Naive thymus-derived CD4-positive, alpha-beta T cell (primary cell): ENCODE results near the gene TRMT10C. TPM values are rescaled to one million over a fixed set of nuclear protein-coding genes. Genes with fewer than 3 reads are reported as not detected.

ENCODE experiments used
- ATAC-seq: fragments of 150-1000 bp; cut with Tn5 transposase; 2 replicates; pipeline ENCODE4 v1.10.0; 2021; ENCODE audit warnings: mild to moderate bottlenecking, moderate library complexity
- CTCF ChIA-PET: fragments of 350-600 bp; sonication (Branson Sonifier 250); formaldehyde crosslinking; loops from one replicate; lab custom pipeline; 2021; ENCODE audit warnings: antibody characterized with exemption; lab: Charles Lee
- POLR2A ChIA-PET: fragments of 350-600 bp; sonication (Branson Sonifier 250); formaldehyde crosslinking; loops from one replicate; lab custom pipeline; 2021; ENCODE audit warnings: antibody characterized with exemption, inconsistent platforms; lab: Charles Lee
- DNase-seq, 9 donors: peaks; one replicate each; pipeline versions ENCODE4 v3.0.0 to v3.0.0-alpha.2; 2020 to 2022; ENCODE audit warnings: mixed read lengths in 1 of 9
- H3K27ac ChIP-seq: one replicate; pipeline ENCODE4 v1.7.0; 2013; ENCODE audit warnings: mild to moderate bottlenecking, low read depth, low read length, moderate library complexity
- H3K27me3 ChIP-seq, 2 donors: one replicate each; pipeline ENCODE4 v1.7.0; 2013; ENCODE audit warnings: low read length in 2 of 2, mild to moderate bottlenecking in 2 of 2, moderate library complexity in 2 of 2; ENCODE audit not compliant: control insufficient read depth in 2 of 2, insufficient read depth in 2 of 2
- H3K36me3 ChIP-seq, 3 experiments: 1 replicate in 2 of 3; 2 replicates in 1 of 3; pipeline ENCODE4 v1.7.0; 2013; ENCODE audit warnings: low read length in 3 of 3, mild to moderate bottlenecking in 3 of 3, moderate library complexity in 1 of 3; ENCODE audit not compliant: insufficient read depth in 3 of 3, control insufficient read depth in 2 of 3
- H3K4me1 ChIP-seq, 2 donors: one replicate each; pipeline ENCODE4 v1.7.0; 2013; ENCODE audit warnings: low read length in 2 of 2, mild to moderate bottlenecking in 2 of 2, moderate library complexity in 1 of 2; ENCODE audit not compliant: control insufficient read depth in 2 of 2, insufficient read depth in 2 of 2
- H3K4me3 ChIP-seq: 2 replicates; pipeline ENCODE4 v1.7.0; 2013; ENCODE audit warnings: mild to moderate bottlenecking, low read length
- H3K9me3 ChIP-seq, 3 experiments: 1 replicate in 2 of 3; 2 replicates in 1 of 3; pipeline ENCODE4 v1.7.0; 2013; ENCODE audit warnings: low read length in 3 of 3; ENCODE audit not compliant: control insufficient read depth in 2 of 3
- H3K27ac Mint-ChIP-seq, 9 donors: one replicate each; pipeline ENCODE4 v1.8.0; 2020 to 2022; ENCODE audit warnings: mixed read lengths in 9 of 9, mild to moderate bottlenecking in 8 of 9, moderate library complexity in 5 of 9, inconsistent platforms in 2 of 9
- H3K27me3 Mint-ChIP-seq, 5 donors: one replicate each; pipeline ENCODE4 v1.8.0; 2021 to 2022; ENCODE audit warnings: mixed read lengths in 5 of 5, mild to moderate bottlenecking in 1 of 5
- H3K36me3 Mint-ChIP-seq, 5 donors: one replicate each; pipeline ENCODE4 v1.8.0; 2020 to 2022; ENCODE audit warnings: mixed read lengths in 5 of 5, mild to moderate bottlenecking in 3 of 5, inconsistent platforms in 1 of 5
- H3K4me1 Mint-ChIP-seq, 7 donors: one replicate each; pipeline ENCODE4 v1.8.0; 2020 to 2022; ENCODE audit warnings: mixed read lengths in 7 of 7, mild to moderate bottlenecking in 3 of 7, inconsistent platforms in 1 of 7
- H3K4me3 Mint-ChIP-seq, 10 donors: one replicate each; pipeline ENCODE4 v1.8.0; 2020 to 2022; ENCODE audit warnings: mild to moderate bottlenecking in 10 of 10, mixed read lengths in 10 of 10, moderate library complexity in 6 of 10, inconsistent platforms in 2 of 10
- H3K9me3 Mint-ChIP-seq, 11 donors: one replicate each; pipeline ENCODE4 v1.8.0; 2020 to 2022; ENCODE audit warnings: mixed read lengths in 11 of 11, mild to moderate bottlenecking in 4 of 11, inconsistent platforms in 1 of 11, moderate library complexity in 1 of 11
- intact Hi-C, 2 donors: fragments of 100-400 bp; cut with micrococcal nuclease; formaldehyde crosslinking; loops; one replicate each; pipeline ENCODE4 v1.15.1; 2023
- polyA plus RNA-seq, 2 donors: library from polyadenylated mRNA; unstranded; fragments of 300-500 nt; fragmentation: Illumina TruSeq; gene quantifications; one replicate each; pipeline ENCODE4 v1.2.3, GENCODE V29; 2021
- total RNA-seq, 6 experiments: library from RNA in 5 of 6; stranded (reverse) in 5 of 6; gene quantifications; 1 replicate in 5 of 6; 2 replicates in 1 of 6; pipeline ENCODE4 v1.2.3 and lab custom pipeline; 2021 to 2026

TRMT10C gene
- total and polyA plus RNA-seq, 7 experiments from 2014 or later, result 24.1 to 37.3 (median 27.6) TPM

DNA sequence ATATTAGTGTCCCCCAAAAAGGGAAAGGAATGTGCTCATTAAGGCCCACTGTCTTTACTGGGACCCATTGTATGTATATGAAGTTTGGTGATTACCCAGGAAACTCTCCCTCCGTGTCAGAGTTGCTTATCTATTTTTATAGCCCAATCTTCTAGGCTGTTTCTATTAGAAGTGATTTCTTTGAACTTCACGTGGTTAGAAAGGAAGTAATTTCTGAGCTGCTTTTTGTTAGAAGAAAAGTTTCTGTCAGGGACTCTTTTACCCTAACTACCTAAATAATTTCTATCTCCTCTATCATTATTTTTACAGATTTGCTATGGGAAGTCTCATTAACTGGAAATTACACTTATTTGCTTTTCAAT, 31.0 kb upstream of the TRMT10C start:
- no peak overlapping the region for H3K4me3 ChIP-seq
- ChIA-PET CTCF (interaction anchor here (1.5 kb wide), 1 partner anchor 11 kb away, joined by 10 read pairs; no protein-coding TSS in a partner anchor), POLR2A (interaction anchor here (0.8 to 2.9 kb wide), 9 partner anchors 9 to 157 kb away, joined by 3 to 36 read pairs (median 8); partner anchors contain the start of genes PCNP and SENP7)
- peaks cover 6 to 32% of the 10 kb centered on the region in 2 donors for H3K4me1 ChIP-seq
- Mint-ChIP-seq H3K36me3 (peaks cover 0 to 15% (median 3%) of the 10 kb centered on the region in 5 donors), H3K27ac (peak overlapping the region; percentile 69 to 95 (median 93)), H3K9me3 (peaks cover 0 to 17% (median 5%) of the 10 kb centered on the region in 11 donors), H3K4me3 (peak overlapping the region; percentile 29 to 70 (median 54)), H3K4me1 (peaks cover 22 to 58% (median 46%) of the 10 kb centered on the region in 7 donors), H3K27me3 (no peaks in the 10 kb centered on the region)
- no peaks in the 10 kb centered on the region for H3K9me3 ChIP-seq
- no peaks in the 10 kb centered on the region for H3K27me3 ChIP-seq
- ATAC-seq, result peak; percentile 61
- peak overlapping the region; percentile 57 for H3K27ac ChIP-seq
- intact Hi-C loops, result loop anchor here in 1 of 2 donors (1.0 kb wide), 1 partner anchor 9 kb away; no protein-coding TSS in a partner anchor
- peak in 3 of 9 donors; percentile 24 to 46 (median 45) for DNase-seq
- H3K36me3 ChIP-seq, result no peaks in the 10 kb centered on the region

DNA sequence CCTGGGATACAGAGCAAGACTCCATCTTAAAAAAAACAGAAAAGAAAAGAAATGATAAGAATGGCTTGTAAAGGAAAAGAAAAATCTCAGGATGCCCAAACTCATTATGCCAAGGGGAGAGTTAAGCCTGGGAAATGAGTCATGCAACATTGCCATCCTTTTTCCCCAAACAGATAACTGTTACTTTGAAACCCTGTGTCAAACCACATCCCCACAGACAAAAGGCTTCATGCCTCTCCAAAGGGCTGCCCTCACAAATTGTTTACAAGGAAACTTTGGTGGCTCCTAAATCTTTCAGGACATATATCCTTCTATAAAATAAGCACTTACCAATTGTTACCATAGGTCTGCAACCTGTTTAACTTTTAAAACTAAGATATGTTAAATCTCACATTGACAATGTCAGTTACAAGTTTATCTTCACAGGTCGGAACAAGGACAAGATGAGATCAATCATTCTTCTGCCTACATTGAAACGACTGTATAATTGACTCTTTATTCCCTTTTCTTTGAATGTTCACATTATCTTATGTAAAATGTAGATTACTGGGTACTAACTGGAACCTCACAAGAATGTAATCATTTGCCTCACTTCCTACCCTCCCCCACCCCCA, 30.1 kb upstream of the TRMT10C start:
- intact Hi-C loops, result no loop called here
- CTCF ChIA-PET, result interaction anchor here (0.9 kb wide), 1 partner anchor 11 kb away, joined by 3 read pairs; no protein-coding TSS in a partner anchor
- peak; percentile 52 for ATAC-seq
- POLR2A ChIA-PET, result interaction anchor here (2.6 to 2.9 kb wide), 2 partner anchors 10 to 13 kb away, joined by 27 to 36 read pairs; no protein-coding TSS in a partner anchor
- Histone ChIP-seq H3K27me3 (no peaks in the 10 kb centered on the region), H3K27ac (peak overlapping the region; percentile 57), H3K9me3 (no peaks in the 10 kb centered on the region), H3K4me1 (peaks cover 6 to 32% of the 10 kb centered on the region in 2 donors), H3K36me3 (no peaks in the 10 kb centered on the region), H3K4me3 (no peak overlapping the region)
- peak overlapping the region; percentile 8 to 95 (median 93) for H3K27ac Mint-ChIP-seq
- no peaks in the 10 kb centered on the region for H3K27me3 Mint-ChIP-seq
- H3K4me3 Mint-ChIP-seq, result peak overlapping the region; percentile 29 to 70 (median 59)
- peaks cover 22 to 57% (median 46%) of the 10 kb centered on the region in 7 donors for H3K4me1 Mint-ChIP-seq
- DNase-seq, result peak in 2 of 9 donors; percentile 18 to 31
- peaks cover 0 to 16% (median 3%) of the 10 kb centered on the region in 5 donors for H3K36me3 Mint-ChIP-seq
- H3K9me3 Mint-ChIP-seq, result peaks cover 0 to 17% (median 5%) of the 10 kb centered on the region in 11 donors

DNA sequence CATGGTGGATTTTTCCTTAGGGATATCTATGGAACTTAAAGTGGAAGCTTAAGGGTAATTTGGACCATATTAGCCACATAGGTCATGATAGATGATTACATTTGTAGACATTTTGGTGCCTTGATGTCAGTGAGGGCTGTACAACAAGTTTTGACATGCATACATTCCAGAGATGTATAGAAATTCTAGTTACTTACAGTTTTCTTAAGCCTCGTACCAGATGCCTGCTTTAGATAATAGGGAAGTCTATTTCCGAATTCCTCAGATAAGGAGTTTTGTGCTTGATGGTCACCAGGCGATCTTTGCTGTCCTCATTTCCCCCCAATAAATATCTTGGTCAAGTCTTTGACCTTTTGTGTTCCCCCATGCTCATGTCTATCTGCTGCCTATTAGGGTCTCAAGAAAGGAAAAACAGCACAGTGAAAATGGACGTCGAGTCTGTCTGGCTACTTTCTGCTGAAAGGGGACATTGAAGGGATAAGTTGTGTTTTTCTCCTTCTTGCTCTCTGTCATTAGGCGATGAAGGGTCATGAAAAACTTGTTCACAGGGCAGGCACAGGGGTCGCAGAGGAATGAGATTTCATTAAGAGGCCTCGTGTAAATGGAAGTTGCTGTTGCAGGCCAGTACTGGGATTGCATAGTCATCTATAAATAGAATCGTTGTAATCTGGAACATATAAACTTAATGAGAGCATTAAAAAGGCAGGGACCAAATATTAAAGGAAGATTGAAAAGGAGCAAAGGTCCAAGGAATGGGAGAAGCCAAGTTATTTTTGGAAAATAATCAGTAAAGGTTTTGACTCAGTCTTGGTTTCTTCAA, 28.7 kb upstream of the TRMT10C start:
- Mint-ChIP-seq H3K4me1 (peaks cover 22 to 54% (median 39%) of the 10 kb centered on the region in 7 donors), H3K9me3 (peaks cover 0 to 13% (median 4%) of the 10 kb centered on the region in 11 donors), H3K27ac (peak overlapping the region in 4 of 9 donors; percentile 2 to 94 (median 88)), H3K4me3 (peak overlapping the region in 1 of 10 donors; percentile 3), H3K27me3 (no peaks in the 10 kb centered on the region), H3K36me3 (peaks cover 0 to 15% (median 3%) of the 10 kb centered on the region in 5 donors)
- H3K27ac ChIP-seq, result no peak overlapping the region
- intact Hi-C loops, result no loop called here
- H3K4me3 ChIP-seq, result no peak overlapping the region
- ATAC-seq (no peak), DNase-seq (no peak)
- H3K9me3 ChIP-seq, result no peaks in the 10 kb centered on the region
- H3K4me1 ChIP-seq, result peaks cover 6 to 32% of the 10 kb centered on the region in 2 donors
- ChIA-PET CTCF (interaction anchor here (1.5 kb wide), 1 partner anchor 22 kb away, joined by 5 read pairs; no protein-coding TSS in a partner anchor), POLR2A (interaction anchor here (0.6 to 1.0 kb wide), 4 partner anchors 9 to 17 kb away, joined by 3 to 5 read pairs (median 4); no protein-coding TSS in a partner anchor)
- H3K36me3 ChIP-seq, result no peaks in the 10 kb centered on the region
- no peaks in the 10 kb centered on the region for H3K27me3 ChIP-seq

DNA sequence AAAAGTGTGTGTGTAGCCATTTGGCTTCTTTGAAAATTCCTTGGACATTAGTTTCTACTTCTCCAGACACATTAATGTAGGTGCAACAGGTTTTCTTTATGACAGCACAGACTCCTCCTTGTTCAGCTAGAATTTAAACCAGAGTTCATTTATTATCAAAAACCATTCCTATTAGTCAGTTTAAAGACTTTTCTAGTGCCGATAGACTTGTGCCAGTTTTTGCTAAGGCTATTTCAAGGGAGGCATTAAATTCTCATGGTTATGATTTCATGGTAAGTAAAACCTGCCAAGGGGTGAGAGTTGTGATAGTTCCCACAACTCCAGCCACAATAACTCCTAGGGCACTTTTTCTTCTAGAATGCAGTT, 28.1 kb upstream of the TRMT10C start:
- intact Hi-C loops, result no loop called here
- H3K27ac Mint-ChIP-seq, result peak overlapping the region in 2 of 9 donors; percentile 41 to 94
- ATAC-seq (no peak), DNase-seq (no peak)
- peaks cover 22 to 56% (median 39%) of the 10 kb centered on the region in 7 donors for H3K4me1 Mint-ChIP-seq
- ChIA-PET POLR2A (interaction anchor here (0.6 to 1.4 kb wide), 4 partner anchors 8 to 17 kb away, joined by 3 to 5 read pairs (median 4); no protein-coding TSS in a partner anchor), CTCF (interaction anchor here (1.5 to 2.0 kb wide), 2 partner anchors 11 to 22 kb away, joined by 5 to 9 read pairs; no protein-coding TSS in a partner anchor)
- H3K36me3 Mint-ChIP-seq, result peaks cover 0 to 15% (median 3%) of the 10 kb centered on the region in 5 donors
- H3K27me3 ChIP-seq, result no peaks in the 10 kb centered on the region
- no peak overlapping the region for H3K4me3 ChIP-seq
- H3K9me3 Mint-ChIP-seq, result peaks cover 0 to 13% (median 5%) of the 10 kb centered on the region in 11 donors
- peaks cover 0 to 2% (median 0%) of the 10 kb centered on the region in 5 donors for H3K27me3 Mint-ChIP-seq
- H3K4me3 Mint-ChIP-seq, result no peak overlapping the region
- no peak overlapping the region for H3K27ac ChIP-seq
- H3K4me1 ChIP-seq, result peaks cover 6 to 32% of the 10 kb centered on the region in 2 donors
- no peaks in the 10 kb centered on the region for H3K9me3 ChIP-seq
- H3K36me3 ChIP-seq, result no peaks in the 10 kb centered on the region

DNA sequence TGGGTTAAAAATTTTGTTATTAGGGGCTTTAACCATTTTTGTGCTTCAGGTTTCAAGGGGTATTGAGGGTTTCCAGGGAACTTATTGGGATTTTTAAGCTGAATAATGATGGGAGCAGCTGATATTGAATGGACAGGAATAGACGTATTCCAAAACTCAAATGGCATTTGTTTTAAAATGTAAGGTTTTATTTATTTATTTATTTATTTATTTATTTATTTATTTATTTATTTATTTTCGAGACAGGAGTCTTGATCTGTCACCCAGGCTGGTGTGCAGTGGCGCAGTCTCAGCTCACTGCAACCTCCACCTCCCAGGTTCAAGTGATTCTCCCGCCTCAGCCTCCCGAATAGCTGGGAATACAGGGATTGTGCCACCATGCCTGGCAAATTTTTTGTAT, 26.4 kb upstream of the TRMT10C start:
- intact Hi-C loops, result no loop called here
- no peak overlapping the region for H3K4me3 ChIP-seq
- Mint-ChIP-seq H3K27me3 (peaks cover 0 to 8% (median 0%) of the 10 kb centered on the region in 5 donors), H3K36me3 (peaks cover 0 to 11% (median 3%) of the 10 kb centered on the region in 5 donors), H3K4me3 (no peak overlapping the region), H3K4me1 (peaks cover 17 to 44% (median 28%) of the 10 kb centered on the region in 7 donors), H3K9me3 (peaks cover 0 to 13% (median 5%) of the 10 kb centered on the region in 11 donors), H3K27ac (peak overlapping the region in 2 of 9 donors; percentile 12 to 68)
- peaks cover 6 to 20% of the 10 kb centered on the region in 2 donors for H3K4me1 ChIP-seq
- ATAC-seq, result no peak
- H3K27ac ChIP-seq, result no peak overlapping the region
- ChIA-PET POLR2A (interaction anchor here (1.4 to 2.0 kb wide), 6 partner anchors 9 to 39 kb away, joined by 5 to 9 read pairs (median 6); partner anchors contain the start of genes PCNP and SENP7), CTCF (interaction anchor here (1.4 to 2.0 kb wide), 2 partner anchors 9 to 14 kb away, joined by 4 to 9 read pairs; no protein-coding TSS in a partner anchor)
- H3K36me3 ChIP-seq, result no peaks in the 10 kb centered on the region
- no peaks in the 10 kb centered on the region for H3K9me3 ChIP-seq
- no peak for DNase-seq
- no peaks in the 10 kb centered on the region for H3K27me3 ChIP-seq

DNA sequence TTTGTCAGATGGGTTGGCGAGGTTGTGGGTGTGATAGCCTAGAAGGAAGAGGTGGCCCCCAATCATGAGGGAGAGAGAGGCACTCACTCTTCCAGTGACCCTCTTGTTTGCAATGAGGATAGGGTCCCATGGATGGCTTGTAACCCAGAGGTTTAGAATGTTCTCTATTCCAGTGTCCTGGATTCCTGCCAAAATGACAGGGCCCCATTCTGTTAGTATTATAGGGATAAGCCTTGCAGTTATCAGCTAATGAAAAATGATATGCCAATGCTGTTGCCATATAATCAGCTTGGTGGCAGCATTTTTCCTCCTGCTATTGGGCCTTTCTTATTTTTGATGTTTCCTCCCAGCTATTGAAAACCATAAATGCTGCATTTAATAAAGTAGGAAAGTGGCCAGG, 25.4 kb upstream of the TRMT10C start:
- no peaks in the 10 kb centered on the region for H3K36me3 ChIP-seq
- H3K36me3 Mint-ChIP-seq, result peaks cover 0 to 7% (median 3%) of the 10 kb centered on the region in 5 donors
- H3K27ac ChIP-seq, result no peak overlapping the region
- CTCF ChIA-PET, result no interaction called here
- H3K4me3 Mint-ChIP-seq, result no peak overlapping the region
- POLR2A ChIA-PET, result interaction anchor here (0.6 to 2.0 kb wide), 5 partner anchors 8 to 138 kb away, joined by 3 to 9 read pairs (median 5); partner anchors contain the start of gene SENP7
- H3K4me1 ChIP-seq, result peaks cover 0 to 10% of the 10 kb centered on the region in 2 donors
- no peak overlapping the region for H3K4me3 ChIP-seq
- intact Hi-C loops, result no loop called here
- H3K27ac Mint-ChIP-seq, result peak overlapping the region in 1 of 9 donors; percentile 54
- peaks cover 0 to 8% (median 0%) of the 10 kb centered on the region in 5 donors for H3K27me3 Mint-ChIP-seq
- DNase-seq (no peak), ATAC-seq (no peak)
- peaks cover 13 to 34% (median 18%) of the 10 kb centered on the region in 7 donors for H3K4me1 Mint-ChIP-seq
- peaks cover 0 to 11% (median 5%) of the 10 kb centered on the region in 11 donors for H3K9me3 Mint-ChIP-seq
- H3K27me3 ChIP-seq, result no peaks in the 10 kb centered on the region
- H3K9me3 ChIP-seq, result no peaks in the 10 kb centered on the region
